Ascending aorta (tissue), 2 donors: ENCODE data around the gene PTPN3. TPM values are rescaled to one million over a fixed set of nuclear protein-coding genes. Genes with fewer than 3 reads are reported as not detected.
"Not testable (repeated sequence)": the region's sequence is repeated elsewhere in the genome, so short reads cannot be mapped to it uniquely, and the experiment has no call there.

Source experiments
- DNase-seq, 2 donors: peaks; one replicate each; pipeline ENCODE4 v3.0.0-alpha.2; 2019; ENCODE audit warnings: low spot score in 2 of 2
- H3K27ac ChIP-seq, 2 donors: fragments of 200-600 bp; sonication (generic); one replicate each; pipeline ENCODE4 v1.5.1; 2016 to 2017; ENCODE audit warnings: mild to moderate bottlenecking in 1 of 2
- H3K27me3 ChIP-seq: fragments of 200-600 bp; sonication (generic); one replicate; pipeline ENCODE4 v1.5.1; 2017
- H3K36me3 ChIP-seq, 2 donors: fragments of 200-600 bp; sonication (generic); one replicate each; pipeline ENCODE4 v1.5.1; 2016
- H3K4me1 ChIP-seq, 2 donors: fragments of 200-600 bp; sonication (generic); one replicate each; pipeline ENCODE4 v1.5.1; 2016 to 2017; ENCODE audit warnings: mild to moderate bottlenecking in 1 of 2
- H3K4me3 ChIP-seq, 2 donors: fragments of 200-600 bp; sonication (generic); one replicate each; pipeline ENCODE4 v1.5.1; 2016 to 2017; ENCODE audit warnings: mild to moderate bottlenecking in 1 of 2
- H3K9me3 ChIP-seq, 2 donors: fragments of 200-600 bp; sonication (generic); one replicate each; pipeline ENCODE4 v1.5.1; 2016
- intact Hi-C: fragments of 100-400 bp; cut with DNase I; formaldehyde crosslinking; loops from one replicate; pipeline ENCODE4 v1.15.1; 2023
- total RNA-seq: library from RNA; depleted of rRNA; stranded (reverse); fragments of >200 nt; gene quantifications from one replicate; pipeline ENCODE4 v1.1.0, GENCODE V29; 2016
- TF ChIP-seq, protein P1 (sequence below), 3 experiments: fragments of 200-600 bp in 2 of 3; fragments of 450-650 bp in 1 of 3; sonication (generic) in 2 of 3; IDR thresholded peaks; one replicate each; pipeline ENCODE4 v1.5.1; 2016 to 2019; ENCODE audit warnings: antibody characterized with exemption in 3 of 3, mild to moderate bottlenecking in 1 of 3, moderate library complexity in 1 of 3

The PTPN3 gene
- total RNA-seq, 1 donor from 2014 or later: 4.3 TPM

DNA sequence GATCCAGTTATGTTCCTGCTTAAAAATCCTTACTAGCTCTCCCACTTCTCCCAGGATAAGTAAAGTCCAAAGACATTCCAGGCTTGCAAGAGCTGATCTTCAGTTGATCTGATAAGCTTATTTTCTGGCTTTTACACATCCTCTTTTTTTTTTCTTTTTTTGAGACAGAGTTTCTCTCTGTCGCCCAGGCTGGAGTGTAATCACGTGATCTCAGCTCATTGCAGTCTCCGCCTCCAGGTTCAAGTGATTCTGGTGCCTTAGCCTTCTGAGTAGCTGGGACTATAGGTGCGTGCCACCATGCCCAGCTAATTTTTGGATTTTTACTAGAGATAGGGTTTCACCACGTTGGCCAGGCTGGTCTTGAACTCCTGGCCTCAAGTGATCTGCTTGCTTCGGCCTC is 37.3 kb upstream of the PTPN3 start:
- no peak overlapping the region for H3K4me3 ChIP-seq
- H3K9me3 ChIP-seq: no peaks in the 10 kb centered on the region
- no peak for DNase-seq
- no peaks in the 10 kb centered on the region for H3K36me3 ChIP-seq
- no peaks in the 10 kb centered on the region for H3K27me3 ChIP-seq
- intact Hi-C loops: no loop called here
- no peak overlapping the region for H3K27ac ChIP-seq
- TF ChIP-seq, protein P1, sequence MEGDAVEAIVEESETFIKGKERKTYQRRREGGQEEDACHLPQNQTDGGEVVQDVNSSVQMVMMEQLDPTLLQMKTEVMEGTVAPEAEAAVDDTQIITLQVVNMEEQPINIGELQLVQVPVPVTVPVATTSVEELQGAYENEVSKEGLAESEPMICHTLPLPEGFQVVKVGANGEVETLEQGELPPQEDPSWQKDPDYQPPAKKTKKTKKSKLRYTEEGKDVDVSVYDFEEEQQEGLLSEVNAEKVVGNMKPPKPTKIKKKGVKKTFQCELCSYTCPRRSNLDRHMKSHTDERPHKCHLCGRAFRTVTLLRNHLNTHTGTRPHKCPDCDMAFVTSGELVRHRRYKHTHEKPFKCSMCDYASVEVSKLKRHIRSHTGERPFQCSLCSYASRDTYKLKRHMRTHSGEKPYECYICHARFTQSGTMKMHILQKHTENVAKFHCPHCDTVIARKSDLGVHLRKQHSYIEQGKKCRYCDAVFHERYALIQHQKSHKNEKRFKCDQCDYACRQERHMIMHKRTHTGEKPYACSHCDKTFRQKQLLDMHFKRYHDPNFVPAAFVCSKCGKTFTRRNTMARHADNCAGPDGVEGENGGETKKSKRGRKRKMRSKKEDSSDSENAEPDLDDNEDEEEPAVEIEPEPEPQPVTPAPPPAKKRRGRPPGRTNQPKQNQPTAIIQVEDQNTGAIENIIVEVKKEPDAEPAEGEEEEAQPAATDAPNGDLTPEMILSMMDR (IDR thresholded peaks at IDR 0.05): no peak
- H3K4me1 ChIP-seq: no peaks in the 10 kb centered on the region

GRCh38 chr9:109534151-109534550 is 36.0 kb upstream of the PTPN3 start:
- TF ChIP-seq, protein P1 (IDR thresholded peaks at IDR 0.05): no peak
- intact Hi-C loops: no loop called here
- Histone ChIP-seq H3K27ac (no peak overlapping the region), H3K9me3 (no peaks in the 10 kb centered on the region), H3K36me3 (no peaks in the 10 kb centered on the region), H3K4me3 (no peak overlapping the region), H3K4me1 (no peaks in the 10 kb centered on the region), H3K27me3 (no peaks in the 10 kb centered on the region)
- DNase-seq: no peak

- H3K4me1 ChIP-seq, H3K9me3 ChIP-seq, DNase-seq, H3K27ac ChIP-seq, H3K36me3 ChIP-seq, H3K4me3 ChIP-seq, H3K27me3 ChIP-seq, intact Hi-C loops: not testable (repeated sequence)
Measured at GRCh38 chr9:109532652-109533051, 34.5 kb upstream of the PTPN3 start.

GRCh38 chr9:109522106-109522505 is 24.0 kb upstream of the PTPN3 start:
- H3K9me3 ChIP-seq: no peaks in the 10 kb centered on the region
- intact Hi-C loops: loop anchor here (10.0 kb wide), 1 partner anchor 277 kb away; no protein-coding TSS in a partner anchor
- DNase-seq: no peak
- TF ChIP-seq, protein P1 (IDR thresholded peaks at IDR 0.05): no peak
- no peak overlapping the region for H3K27ac ChIP-seq
- no peak overlapping the region for H3K4me3 ChIP-seq
- H3K27me3 ChIP-seq: no peaks in the 10 kb centered on the region
- peaks cover 0 to 3% of the 10 kb centered on the region in 2 donors for H3K4me1 ChIP-seq
- H3K36me3 ChIP-seq: no peaks in the 10 kb centered on the region

- no peaks in the 10 kb centered on the region for H3K36me3 ChIP-seq
- peak in 1 of 2 donors; percentile 86 for DNase-seq
- TF ChIP-seq, protein P1 (IDR thresholded peaks at IDR 0.05): peak; percentile 85 to 93 (median 87)
- no peaks in the 10 kb centered on the region for H3K9me3 ChIP-seq
- intact Hi-C loops: loop anchor here (1.0 to 10.0 kb wide), 3 partner anchors 50 to 276 kb away; no protein-coding TSS in a partner anchor
- H3K4me3 ChIP-seq: no peak overlapping the region
- H3K27ac ChIP-seq: no peak overlapping the region
- H3K4me1 ChIP-seq: peaks cover 0 to 3% of the 10 kb centered on the region in 2 donors
- no peaks in the 10 kb centered on the region for H3K27me3 ChIP-seq
Measured at GRCh38 chr9:109520475-109521132, 22.5 kb upstream of the PTPN3 start.

- no peak for DNase-seq
- intact Hi-C loops: no loop called here
- no peaks in the 10 kb centered on the region for H3K27me3 ChIP-seq
- H3K27ac ChIP-seq: no peak overlapping the region
- TF ChIP-seq, protein P1 (IDR thresholded peaks at IDR 0.05): no peak
- no peak overlapping the region for H3K4me3 ChIP-seq
- H3K9me3 ChIP-seq: no peaks in the 10 kb centered on the region
- H3K4me1 ChIP-seq: peaks cover 0 to 3% of the 10 kb centered on the region in 2 donors
- H3K36me3 ChIP-seq: no peaks in the 10 kb centered on the region
Measured at GRCh38 chr9:109519366-109519765, 21.3 kb upstream of the PTPN3 start.
